Smooth muscle cell (in vitro differentiated cells): Measurements from ENCODE around the gene PRIMPOL. TPM values are rescaled to one million over a fixed set of nuclear protein-coding genes. Genes with fewer than 3 reads are reported as not detected.

Experiments
- DNase-seq: peaks from one replicate; lab custom pipeline; 2025; ENCODE audit not compliant: unreplicated experiment; lab: John Stamatoyannopoulos, UW
- H2AFZ ChIP-seq: fragments of 200-600 bp; sonication (generic); 2 replicates; pipeline ENCODE4 v1.6.0; 2016; ENCODE audit warnings: antibody characterized with exemption, low read depth, mild to moderate bottlenecking
- H3F3A ChIP-seq: fragments of 200-600 bp; sonication (generic); 2 replicates; pipeline ENCODE4 v1.6.0; 2017; ENCODE audit warnings: antibody characterized with exemption, low read depth
- H3K27ac ChIP-seq: fragments of 200-600 bp; sonication (generic); 2 replicates; pipeline ENCODE4 v1.5.1; 2016; ENCODE audit warnings: low read depth, mild to moderate bottlenecking
- H3K27me3 ChIP-seq: fragments of 200-600 bp; sonication (generic); 2 replicates; pipeline ENCODE4 v1.6.1; 2016; ENCODE audit warnings: low read depth, mild to moderate bottlenecking
- H3K36me3 ChIP-seq: fragments of 200-600 bp; sonication (generic); 2 replicates; pipeline ENCODE4 v1.5.1; 2016; ENCODE audit warnings: low read depth
- H3K4me1 ChIP-seq: fragments of 200-600 bp; sonication (generic); 2 replicates; pipeline ENCODE4 v1.5.1; 2016; ENCODE audit warnings: low read depth
- H3K4me2 ChIP-seq: fragments of 200-600 bp; sonication (generic); 2 replicates; pipeline ENCODE4 v1.6.0; 2016; ENCODE audit warnings: mild to moderate bottlenecking
- H3K4me3 ChIP-seq: fragments of 200-600 bp; sonication (generic); 2 replicates; pipeline ENCODE4 v1.5.1; 2016; ENCODE audit warnings: mild to moderate bottlenecking
- H3K79me2 ChIP-seq: fragments of 200-600 bp; sonication (generic); 2 replicates; pipeline ENCODE4 v1.6.0; 2016; ENCODE audit warnings: low read depth, mild to moderate bottlenecking
- H3K9ac ChIP-seq: fragments of 200-600 bp; sonication (generic); 2 replicates; pipeline ENCODE4 v1.6.0; 2016; ENCODE audit warnings: low read depth
- H3K9me3 ChIP-seq: fragments of 200-600 bp; sonication (generic); replicated peaks from 2 replicates; pipeline ENCODE4 v1.5.1; 2016; ENCODE audit warnings: low read depth
- H4K20me1 ChIP-seq: fragments of 200-600 bp; sonication (generic); 2 replicates; pipeline ENCODE4 v1.6.0; 2016; ENCODE audit warnings: low read depth
- CTCF ChIP-seq: fragments of 200-600 bp; sonication (generic); IDR thresholded peaks from 2 replicates; pipeline ENCODE4 v1.5.1; 2017; ENCODE audit warnings: borderline replicate concordance, mild to moderate bottlenecking, antibody characterized with exemption; ENCODE audit not compliant: insufficient read depth, poor library complexity, severe bottlenecking
- WGBS: methylation state at CpG from one replicate; pipeline ENCODE4 v1.1.7; 2016; ENCODE audit warnings: low lambda C conversion rate; 5-methylcytosine and 5-hydroxymethylcytosine counted together
- polyA plus RNA-seq: library from polyadenylated mRNA; unstranded; fragments of >200 nt; fragmentation: Nextera tagmentation; extraction: Ambion mirVana; gene quantifications from 2 replicates; pipeline ENCODE4 v1.2.1, GENCODE V29; 2016
- total RNA-seq: library from RNA; depleted of rRNA; stranded (reverse); fragments of >200 nt; gene quantifications from 2 replicates; pipeline ENCODE4 v1.2.3, GENCODE V29; 2014

The PRIMPOL gene
- total and polyA plus RNA-seq, 2 experiments from 2014 or later, result 7.5 to 15.4 TPM

GRCh38 chr4:184672741-184673140 is 23.2 kb downstream of the PRIMPOL start:
- Histone ChIP-seq H3K36me3 (no peaks in the 10 kb centered on the region), H3K4me2 (no peak overlapping the region), H3K4me1 (no peaks in the 10 kb centered on the region), H3K27me3 (no peaks in the 10 kb centered on the region), H3F3A (no peaks in the 10 kb centered on the region), H3K27ac (no peak overlapping the region), H3K4me3 (no peak overlapping the region), H2AFZ (no peak overlapping the region), H3K9me3 (no peaks in the 10 kb centered on the region), H4K20me1 (no peaks in the 10 kb centered on the region), H3K9ac (no peak overlapping the region), H3K79me2 (no peaks in the 10 kb centered on the region)
- over 99% methylated on average over 6 of the region's 6 CpGs for WGBS
- DNase-seq, result no peak
- TF ChIP-seq CTCF, result no peak

GRCh38 chr4:184674011-184674410 is 24.5 kb downstream of the PRIMPOL start:
- no peak overlapping the region for H3K4me3 ChIP-seq
- no peak overlapping the region for H3K9ac ChIP-seq
- H3K4me1 ChIP-seq, result no peaks in the 10 kb centered on the region
- TF ChIP-seq CTCF, result no peak
- 98% methylated on average over 4 of the region's 4 CpGs for WGBS
- H3K4me2 ChIP-seq, result no peak overlapping the region
- H3K36me3 ChIP-seq, result no peaks in the 10 kb centered on the region
- DNase-seq, result no peak
- no peaks in the 10 kb centered on the region for H3K9me3 ChIP-seq
- no peaks in the 10 kb centered on the region for H3K27me3 ChIP-seq
- H2AFZ ChIP-seq, result no peak overlapping the region
- no peaks in the 10 kb centered on the region for H4K20me1 ChIP-seq
- H3K79me2 ChIP-seq, result no peaks in the 10 kb centered on the region
- H3F3A ChIP-seq, result no peaks in the 10 kb centered on the region
- H3K27ac ChIP-seq, result no peak overlapping the region

- TF ChIP-seq CTCF, result no peak
- Histone ChIP-seq H3K27me3 (no peaks in the 10 kb centered on the region), H3K4me3 (no peak overlapping the region)
Measured at GRCh38 chr4:184675018-184675417, 25.5 kb downstream of the PRIMPOL start.

GRCh38 chr4:184675821-184676492 is 26.4 kb downstream of the PRIMPOL start:
- DNase-seq, result no peak
- H3K4me3 ChIP-seq, result no peak overlapping the region
- no peaks in the 10 kb centered on the region for H3F3A ChIP-seq
- no peak overlapping the region for H3K9ac ChIP-seq
- H3K79me2 ChIP-seq, result no peaks in the 10 kb centered on the region
- H3K36me3 ChIP-seq, result no peaks in the 10 kb centered on the region
- no peaks in the 10 kb centered on the region for H3K4me1 ChIP-seq
- H4K20me1 ChIP-seq, result no peaks in the 10 kb centered on the region
- no peak for TF ChIP-seq CTCF
- H3K9me3 ChIP-seq, result no peaks in the 10 kb centered on the region
- H3K27ac ChIP-seq, result no peak overlapping the region
- 94% methylated on average over 3 of the region's 3 CpGs for WGBS
- H3K4me2 ChIP-seq, result no peak overlapping the region
- no peak overlapping the region for H2AFZ ChIP-seq
- no peaks in the 10 kb centered on the region for H3K27me3 ChIP-seq

More at GRCh38 chr4:184675018-184675417, 25.5 kb downstream of the PRIMPOL start:
- Histone ChIP-seq H3K4me1 (no peaks in the 10 kb centered on the region), H3K9me3 (no peaks in the 10 kb centered on the region), H3K4me2 (no peak overlapping the region), H3K27ac (no peak overlapping the region), H3K9ac (no peak overlapping the region), H3F3A (no peaks in the 10 kb centered on the region), H3K79me2 (no peaks in the 10 kb centered on the region), H4K20me1 (no peaks in the 10 kb centered on the region), H2AFZ (no peak overlapping the region), H3K36me3 (no peaks in the 10 kb centered on the region)
- no peak for DNase-seq
- 98% methylated on average over 5 of the region's 5 CpGs for WGBS
